OCI-LY7 (cell line): Measurements from ENCODE around the gene ATG10.

Experiments
- CTCF ChIP-seq: fragments of 200-600 bp; sonication (generic); conservative IDR thresholded peaks from 2 replicates; pipeline ENCODE4 v1.5.1; 2014; ENCODE audit warnings: mild to moderate bottlenecking, antibody characterized with exemption, low read length, moderate library complexity, mixed read lengths
- EZH2phosphoT487 ChIP-seq: fragments of 200-600 bp; sonication (generic); IDR thresholded peaks from 2 replicates; pipeline ENCODE4 v1.6.1; 2018; ENCODE audit warnings: low read depth, borderline replicate concordance, mild to moderate bottlenecking, mixed run types, antibody characterized with exemption, low read length, moderate library complexity, mixed read lengths

- TF ChIP-seq CTCF (no peak), EZH2phosphoT487 (no peak)
These were observed 246.7 kb downstream of the ATG10 start for GRCh38 chr5:82218374-82219156.
